HepG2 (cell line): ENCODE data around the gene GPS1. TPM values are rescaled to one million over a fixed set of nuclear protein-coding genes. Genes with fewer than 3 reads are reported as not detected.

ENCODE experiments used
- ARNT2 ChIP-seq: sonication (generic); formaldehyde crosslinking; IDR thresholded peaks from 2 replicates; pipeline ENCODE4 v1.8.0; 2022; ENCODE audit warnings: mild to moderate bottlenecking, low read depth, missing genetic modification reagents, moderate library complexity
- ATF3 ChIP-seq: sonication (generic); formaldehyde crosslinking; IDR thresholded peaks from 2 replicates; pipeline ENCODE4 v1.4.0; 2020; ENCODE audit warnings: missing genetic modification reagents
- FOXK2 ChIP-seq: fragments of 450-650 bp; IDR thresholded peaks from 2 replicates; pipeline ENCODE4 v1.6.1; 2016
- HNF4A ChIP-seq: sonication (generic); formaldehyde crosslinking; IDR thresholded peaks from 2 replicates; pipeline ENCODE4 v1.4.0; 2020; ENCODE audit warnings: missing genetic modification reagents
- KLF13 ChIP-seq: sonication (generic); formaldehyde crosslinking; IDR thresholded peaks from 2 replicates; pipeline ENCODE4 v1.4.0; 2020; ENCODE audit warnings: mild to moderate bottlenecking, missing genetic modification reagents
- MLLT10 ChIP-seq: sonication (generic); formaldehyde crosslinking; IDR thresholded peaks from 2 replicates; pipeline ENCODE4 v1.4.0; 2020; ENCODE audit warnings: missing genetic modification reagents
- NBN ChIP-seq: fragments of 450-650 bp; conservative IDR thresholded peaks from 2 replicates; pipeline ENCODE4 v1.6.1; 2017
- SPEN ChIP-seq: sonication (generic); formaldehyde crosslinking; IDR thresholded peaks from 2 replicates; pipeline ENCODE4 v1.5.1; 2020; ENCODE audit warnings: low read depth, mild to moderate bottlenecking, missing genetic modification reagents
- ZGPAT ChIP-seq: IDR thresholded peaks from 2 replicates; pipeline ENCODE4 v1.6.1; 2016; ENCODE audit warnings: mild to moderate bottlenecking
- ZNF549 ChIP-seq: sonication (generic); formaldehyde crosslinking; IDR thresholded peaks from 2 replicates; pipeline ENCODE4 v1.5.0; 2020; ENCODE audit warnings: missing genetic modification reagents
- ZNF597 ChIP-seq: sonication (generic); formaldehyde crosslinking; IDR thresholded peaks from 2 replicates; pipeline ENCODE4 v1.5.0; 2020; ENCODE audit warnings: missing genetic modification reagents
- ZNF607 ChIP-seq: sonication (generic); formaldehyde crosslinking; IDR thresholded peaks from 2 replicates; pipeline ENCODE4 v1.5.1; 2020; ENCODE audit warnings: missing genetic modification reagents, mild to moderate bottlenecking, borderline replicate concordance
- ZNF660 ChIP-seq: sonication (generic); formaldehyde crosslinking; IDR thresholded peaks from 2 replicates; pipeline ENCODE4 v1.5.1; 2020; ENCODE audit warnings: mild to moderate bottlenecking, low read depth, missing genetic modification reagents, borderline replicate concordance
- ZSCAN5A ChIP-seq: sonication (generic); formaldehyde crosslinking; IDR thresholded peaks from 2 replicates; pipeline ENCODE4 v1.8.0; 2022; ENCODE audit warnings: mild to moderate bottlenecking, missing genetic modification reagents, borderline replicate concordance
- polyA plus RNA-seq, 8 experiments: library from polyadenylated mRNA; depleted of rRNA in 3 of 8; stranded (reverse) in 7 of 8; unstranded in 1 of 8; fragments of >200 nt; fragmentation: Illumina TruSeq in 4 of 8; extraction: Trizol in 4 of 8; gene quantifications; 2 replicates each; pipeline versions ENCODE4 v1.2.1 to v1.2.3, GENCODE V29; 2011 to 2016; ENCODE audit warnings: low read depth in 4 of 8, missing spikeins in 1 of 8, mixed read lengths in 1 of 8; ENCODE audit not compliant: insufficient read depth in 1 of 8
- total RNA-seq, 5 experiments: library from RNA; depleted of rRNA; stranded (reverse); fragments of >200 nt; fragmentation: Illumina TruSeq; extraction: Trizol; gene quantifications; 2 replicates each; pipeline ENCODE4 v1.2.3, GENCODE V29; 2016; ENCODE audit warnings: low read depth in 1 of 5
- TF ChIP-seq, protein P1 (sequence below): sonication (generic); formaldehyde crosslinking; IDR thresholded peaks from 2 replicates; pipeline ENCODE4 v1.8.0; 2022; ENCODE audit warnings: mild to moderate bottlenecking, missing genetic modification reagents, moderate library complexity
- TF ChIP-seq, protein P2 (sequence below): sonication (generic); formaldehyde crosslinking; IDR thresholded peaks from 2 replicates; pipeline ENCODE4 v1.5.0; 2020; ENCODE audit warnings: mild to moderate bottlenecking, missing genetic modification reagents, borderline replicate concordance
- TF ChIP-seq, protein P3 (sequence below): sonication (generic); formaldehyde crosslinking; IDR thresholded peaks from 2 replicates; pipeline ENCODE4 v1.8.1; 2023; ENCODE audit warnings: mild to moderate bottlenecking, missing genetic modification reagents

Gene GPS1
- total and polyA plus RNA-seq, 2 of the 13 experiments (the other 11 are each of a cell fraction or from before 2014, with no cell fraction given): 124 to 128 TPM

DNA sequence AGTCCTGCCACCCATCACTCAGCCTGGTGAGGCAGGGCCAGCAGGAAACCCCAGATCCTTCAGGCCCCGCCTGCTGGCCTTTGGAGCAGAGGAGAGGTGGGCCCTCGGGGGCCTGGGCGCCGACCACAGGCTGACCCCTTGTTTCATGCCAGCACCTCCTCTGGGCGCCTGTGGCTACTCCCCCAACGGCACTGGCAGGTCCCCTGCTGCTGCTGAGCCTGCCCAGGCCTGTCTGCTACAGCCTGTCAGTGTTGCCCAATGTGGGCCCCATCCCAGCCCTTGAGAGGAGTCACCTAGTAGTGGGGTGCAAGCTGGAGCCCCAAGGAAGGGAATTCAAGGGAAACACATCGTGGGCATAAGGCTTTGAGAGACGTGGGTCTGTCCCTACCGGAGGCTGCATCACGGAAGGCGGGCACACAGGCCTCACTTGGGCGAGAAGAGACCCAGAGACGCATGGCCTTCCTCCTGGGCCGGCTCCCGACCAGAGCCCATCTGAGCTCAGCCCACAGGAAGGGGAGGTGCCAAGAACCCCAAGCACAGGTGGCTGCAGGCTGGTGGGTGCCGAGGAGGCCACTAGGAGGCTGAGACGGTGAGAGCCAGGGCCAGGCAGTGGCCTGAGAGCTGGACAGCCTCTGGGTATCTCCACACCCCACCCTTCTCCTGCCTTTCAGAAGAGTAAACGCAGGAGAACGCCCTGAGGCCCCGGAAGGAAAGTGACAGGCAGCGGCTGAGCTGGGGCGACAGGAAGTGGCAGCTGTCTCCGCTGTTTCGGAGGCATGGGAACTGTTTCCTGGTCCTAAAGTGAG, 54.4 kb downstream of the GPS1 start (continued):
- TF ChIP-seq SPEN (CRISPR knock-in tag) (peak; percentile 79; the same call in 1 of the 2 replicates), MLLT10 (CRISPR knock-in tag) (no peak), ZNF597 (no peak), HNF4A (CRISPR knock-in tag) (peak; percentile 60; the same call in 1 of the 2 replicates), ZGPAT (CRISPR knock-in tag) (peak; percentile 92), ATF3 (CRISPR knock-in tag) (0 out of 2 replicates have a peak, but pooled peaks have one; percentile 5), ARNT2 (CRISPR knock-in tag) (peak; percentile 93), ZNF607 (CRISPR knock-in tag) (peak; percentile 57; the same call in 1 of the 2 replicates), ZNF549 (CRISPR knock-in tag) (no peak), ZSCAN5A (CRISPR knock-in tag) (peak; percentile 87; the same call in 1 of the 2 replicates), FOXK2 (no peak), ZNF660 (CRISPR knock-in tag) (no peak), KLF13 (peak; percentile 48; the same call in 1 of the 2 replicates), NBN (no peak)
- TF ChIP-seq, protein P1, sequence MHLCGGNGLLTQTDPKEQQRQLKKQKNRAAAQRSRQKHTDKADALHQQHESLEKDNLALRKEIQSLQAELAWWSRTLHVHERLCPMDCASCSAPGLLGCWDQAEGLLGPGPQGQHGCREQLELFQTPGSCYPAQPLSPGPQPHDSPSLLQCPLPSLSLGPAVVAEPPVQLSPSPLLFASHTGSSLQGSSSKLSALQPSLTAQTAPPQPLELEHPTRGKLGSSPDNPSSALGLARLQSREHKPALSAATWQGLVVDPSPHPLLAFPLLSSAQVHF (CRISPR knock-in tag): no peak
- TF ChIP-seq, protein P2, sequence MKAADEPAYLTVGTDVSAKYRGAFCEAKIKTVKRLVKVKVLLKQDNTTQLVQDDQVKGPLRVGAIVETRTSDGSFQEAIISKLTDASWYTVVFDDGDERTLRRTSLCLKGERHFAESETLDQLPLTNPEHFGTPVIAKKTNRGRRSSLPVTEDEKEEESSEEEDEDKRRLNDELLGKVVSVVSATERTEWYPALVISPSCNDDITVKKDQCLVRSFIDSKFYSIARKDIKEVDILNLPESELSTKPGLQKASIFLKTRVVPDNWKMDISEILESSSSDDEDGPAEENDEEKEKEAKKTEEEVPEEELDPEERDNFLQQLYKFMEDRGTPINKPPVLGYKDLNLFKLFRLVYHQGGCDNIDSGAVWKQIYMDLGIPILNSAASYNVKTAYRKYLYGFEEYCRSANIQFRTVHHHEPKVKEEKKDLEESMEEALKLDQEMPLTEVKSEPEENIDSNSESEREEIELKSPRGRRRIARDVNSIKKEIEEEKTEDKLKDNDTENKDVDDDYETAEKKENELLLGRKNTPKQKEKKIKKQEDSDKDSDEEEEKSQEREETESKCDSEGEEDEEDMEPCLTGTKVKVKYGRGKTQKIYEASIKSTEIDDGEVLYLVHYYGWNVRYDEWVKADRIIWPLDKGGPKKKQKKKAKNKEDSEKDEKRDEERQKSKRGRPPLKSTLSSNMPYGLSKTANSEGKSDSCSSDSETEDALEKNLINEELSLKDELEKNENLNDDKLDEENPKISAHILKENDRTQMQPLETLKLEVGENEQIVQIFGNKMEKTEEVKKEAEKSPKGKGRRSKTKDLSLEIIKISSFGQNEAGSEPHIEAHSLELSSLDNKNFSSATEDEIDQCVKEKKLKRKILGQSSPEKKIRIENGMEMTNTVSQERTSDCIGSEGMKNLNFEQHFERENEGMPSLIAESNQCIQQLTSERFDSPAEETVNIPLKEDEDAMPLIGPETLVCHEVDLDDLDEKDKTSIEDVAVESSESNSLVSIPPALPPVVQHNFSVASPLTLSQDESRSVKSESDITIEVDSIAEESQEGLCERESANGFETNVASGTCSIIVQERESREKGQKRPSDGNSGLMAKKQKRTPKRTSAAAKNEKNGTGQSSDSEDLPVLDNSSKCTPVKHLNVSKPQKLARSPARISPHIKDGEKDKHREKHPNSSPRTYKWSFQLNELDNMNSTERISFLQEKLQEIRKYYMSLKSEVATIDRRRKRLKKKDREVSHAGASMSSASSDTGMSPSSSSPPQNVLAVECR (CRISPR knock-in tag): peak; percentile 86
- TF ChIP-seq, protein P3, sequence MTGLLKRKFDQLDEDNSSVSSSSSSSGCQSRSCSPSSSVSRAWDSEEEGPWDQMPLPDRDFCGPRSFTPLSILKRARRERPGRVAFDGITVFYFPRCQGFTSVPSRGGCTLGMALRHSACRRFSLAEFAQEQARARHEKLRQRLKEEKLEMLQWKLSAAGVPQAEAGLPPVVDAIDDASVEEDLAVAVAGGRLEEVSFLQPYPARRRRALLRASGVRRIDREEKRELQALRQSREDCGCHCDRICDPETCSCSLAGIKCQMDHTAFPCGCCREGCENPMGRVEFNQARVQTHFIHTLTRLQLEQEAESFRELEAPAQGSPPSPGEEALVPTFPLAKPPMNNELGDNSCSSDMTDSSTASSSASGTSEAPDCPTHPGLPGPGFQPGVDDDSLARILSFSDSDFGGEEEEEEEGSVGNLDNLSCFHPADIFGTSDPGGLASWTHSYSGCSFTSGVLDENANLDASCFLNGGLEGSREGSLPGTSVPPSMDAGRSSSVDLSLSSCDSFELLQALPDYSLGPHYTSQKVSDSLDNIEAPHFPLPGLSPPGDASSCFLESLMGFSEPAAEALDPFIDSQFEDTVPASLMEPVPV (CRISPR knock-in tag): peak; percentile 96
